RWPE2 (cell line): ENCODE measurements around the gene GTPBP6.

Experiments
- ATAC-seq: fragments of 200-7000 bp; cut with Tn5 transposase; 3 replicates; pipeline ENCODE4 v1.9.1; 2021; ENCODE audit warnings: low read depth
- DNase-seq: peaks from one replicate; pipeline ENCODE4 v3.0.0-alpha.2; 2020; ENCODE audit warnings: low spot score
- H3K27ac ChIP-seq: fragments of 450-650 bp; 2 replicates; pipeline ENCODE4 v1.5.1; 2017; ENCODE audit warnings: mild to moderate bottlenecking; ENCODE audit not compliant: poor library complexity, severe bottlenecking
- H3K27me3 ChIP-seq: fragments of 250-450 bp; sonication (Bioruptor Pico); 2 replicates; pipeline ENCODE4 v1.5.1; 2021; ENCODE audit warnings: mild to moderate bottlenecking, moderate library complexity; ENCODE audit not compliant: insufficient read depth, poor library complexity, severe bottlenecking
- H3K36me3 ChIP-seq: fragments of 250-450 bp; sonication (Bioruptor Pico); 2 replicates; pipeline ENCODE4 v1.5.1; 2020; ENCODE audit warnings: low read depth, mild to moderate bottlenecking, moderate library complexity
- H3K4me1 ChIP-seq: fragments of 250-450 bp; sonication (Bioruptor Pico); 2 replicates; pipeline ENCODE4 v1.5.1; 2021; ENCODE audit warnings: mild to moderate bottlenecking, moderate library complexity; ENCODE audit not compliant: insufficient read depth, poor library complexity, severe bottlenecking
- H3K4me3 ChIP-seq: fragments of 250-450 bp; sonication (Bioruptor Pico); 2 replicates; pipeline ENCODE4 v1.5.1; 2021; ENCODE audit warnings: mild to moderate bottlenecking, moderate library complexity; ENCODE audit not compliant: severe bottlenecking
- H3K9me3 ChIP-seq: fragments of 250-450 bp; sonication (Bioruptor Pico); 2 replicates; pipeline ENCODE4 v1.5.1; 2021; ENCODE audit warnings: mild to moderate bottlenecking, moderate library complexity; ENCODE audit not compliant: severe bottlenecking
- CTCF ChIP-seq: fragments of 450-650 bp; IDR thresholded peaks from one replicate; pipeline ENCODE4 v1.5.1; 2017; ENCODE audit warnings: mild to moderate bottlenecking, moderate library complexity; ENCODE audit not compliant: poor library complexity, severe bottlenecking

Gene GTPBP6

GRCh38 chrX:340121-340520 lies 21.5 kb upstream of the GTPBP6 start:
- no peak for TF ChIP-seq CTCF
- H3K9me3 ChIP-seq, result no peaks in the 10 kb centered on the region
- H3K36me3 ChIP-seq, result peaks cover 22% of the 10 kb centered on the region
- H3K4me3 ChIP-seq, result no peak overlapping the region
- no peaks in the 10 kb centered on the region for H3K4me1 ChIP-seq
- DNase-seq (peak; percentile 57), ATAC-seq (no peak)
- no peaks in the 10 kb centered on the region for H3K27me3 ChIP-seq
- no peak overlapping the region for H3K27ac ChIP-seq

GRCh38 chrX:338836-339400 lies 20.3 kb upstream of the GTPBP6 start:
- TF ChIP-seq CTCF, result no peak
- ATAC-seq, result no peak
- no peaks in the 10 kb centered on the region for H3K9me3 ChIP-seq
- H3K27ac ChIP-seq, result no peak overlapping the region
- peaks cover 13% of the 10 kb centered on the region for H3K36me3 ChIP-seq
- H3K27me3 ChIP-seq, result no peaks in the 10 kb centered on the region
- H3K4me3 ChIP-seq, result no peak overlapping the region
- no peaks in the 10 kb centered on the region for H3K4me1 ChIP-seq
- DNase-seq, result peak; percentile 74

- Histone ChIP-seq H3K4me1 (no peaks in the 10 kb centered on the region), H3K4me3 (no peak overlapping the region), H3K27me3 (no peaks in the 10 kb centered on the region), H3K9me3 (no peaks in the 10 kb centered on the region), H3K36me3 (peaks cover 13% of the 10 kb centered on the region), H3K27ac (no peak overlapping the region)
- DNase-seq, result peak; percentile 81
- TF ChIP-seq CTCF, result no peak
- ATAC-seq, result no peak
These were observed 19.8 kb upstream of the GTPBP6 start for GRCh38 chrX:338281-338835.

GRCh38 chrX:337331-337831 lies 18.8 kb upstream of the GTPBP6 start:
- Histone ChIP-seq H3K27me3 (no peaks in the 10 kb centered on the region), H3K4me3 (no peak overlapping the region), H3K36me3 (peaks cover 19% of the 10 kb centered on the region), H3K4me1 (no peaks in the 10 kb centered on the region), H3K27ac (no peak overlapping the region), H3K9me3 (no peaks in the 10 kb centered on the region)
- TF ChIP-seq CTCF, result no peak
- DNase-seq (peak; percentile 61), ATAC-seq (no peak)

- Histone ChIP-seq H3K27ac (no peak overlapping the region), H3K4me1 (no peaks in the 10 kb centered on the region), H3K4me3 (no peak overlapping the region), H3K36me3 (peaks cover 19% of the 10 kb centered on the region), H3K27me3 (peaks cover 6% of the 10 kb centered on the region), H3K9me3 (no peaks in the 10 kb centered on the region)
- TF ChIP-seq CTCF, result no peak
- DNase-seq (peak; percentile 62), ATAC-seq (no peak)
These were observed 17.6 kb upstream of the GTPBP6 start for GRCh38 chrX:336227-336626.
